Measurements from ENCODE around the gene C19orf73.
"Not testable (repeated sequence)": the region's sequence is repeated elsewhere in the genome, so short reads cannot be mapped to it uniquely, and the experiment has no call there.

Gene C19orf73

GRCh38 chr19:49148784-49149651, 30.1 kb upstream of the C19orf73 start:
- DNase-seq, result peak; percentile 95

GRCh38 chr19:49148044-49148682, 29.2 kb upstream of the C19orf73 start:
- DNase-seq, result no peak

GRCh38 chr19:49146408-49146770, 27.4 kb upstream of the C19orf73 start:
- not testable (repeated sequence) for DNase-seq

- DNase-seq, result peak; percentile 92
Measured at GRCh38 chr19:49145573-49146407, 26.8 kb upstream of the C19orf73 start.

GRCh38 chr19:49142866-49143335, 24.0 kb upstream of the C19orf73 start:
- peak in 1 of 2 experiments; percentile 44 for DNase-seq

- no peak for DNase-seq
Measured at GRCh38 chr19:49141352-49141751, 22.4 kb upstream of the C19orf73 start.

GRCh38 chr19:49140951-49141350, 22.0 kb upstream of the C19orf73 start:
- DNase-seq, result no peak

GRCh38 chr19:49136771-49137171, 17.8 kb upstream of the C19orf73 start:
- DNase-seq, result no peak

GRCh38 chr19:49135686-49136085, 16.7 kb upstream of the C19orf73 start:
- no peak for DNase-seq

GRCh38 chr19:49133621-49134454, 14.9 kb upstream of the C19orf73 start:
- no peak for DNase-seq

GRCh38 chr19:49132974-49133609, 14.1 kb upstream of the C19orf73 start:
- no peak for DNase-seq

- no peak for DNase-seq
Measured at GRCh38 chr19:49130325-49130724, 11.4 kb upstream of the C19orf73 start.

GRCh38 chr19:49129238-49129583, 10.3 kb upstream of the C19orf73 start:
- peak in 1 of 2 experiments; percentile 28 for DNase-seq

- DNase-seq, result no peak
Measured at GRCh38 chr19:49128545-49129237, 9.7 kb upstream of the C19orf73 start.

- DNase-seq, result peak; percentile 96 to 98
Measured at GRCh38 chr19:49127674-49128544, 9.0 kb upstream of the C19orf73 start.

GRCh38 chr19:49127225-49127624, 8.3 kb upstream of the C19orf73 start:
- DNase-seq, result not testable (repeated sequence)

GRCh38 chr19:49126575-49126974, 7.6 kb upstream of the C19orf73 start:
- DNase-seq, result no peak

- no peak for DNase-seq
Measured at GRCh38 chr19:49125025-49125731, 6.2 kb upstream of the C19orf73 start.

GRCh38 chr19:49123285-49123684, 4.3 kb upstream of the C19orf73 start:
- DNase-seq, result not testable (repeated sequence)
